Upper lobe of left lung (tissue), 4 donors: ENCODE results near the gene GTPBP1.

Experiments
- CTCF ChIP-seq, 6 experiments: fragments of 450-650 bp in 4 of 6; fragments of 200-600 bp in 2 of 6; sonication (generic) in 2 of 6; IDR thresholded peaks; one replicate each; pipeline ENCODE4 v1.5.1; 2016 to 2019; ENCODE audit warnings: antibody characterized with exemption in 6 of 6
- EP300 ChIP-seq, 4 donors: sonication (generic); formaldehyde crosslinking; IDR thresholded peaks; one replicate each; pipeline ENCODE4 v1.5.1; 2017; ENCODE audit warnings: antibody characterized with exemption in 4 of 4, control low read depth in 2 of 4
- POLR2A ChIP-seq, 4 donors: fragments of 450-650 bp; IDR thresholded peaks; one replicate each; pipeline ENCODE4 v1.5.1; 2016 to 2017; ENCODE audit warnings: antibody characterized with exemption in 4 of 4, mild to moderate bottlenecking in 2 of 4
- POLR2AphosphoS5 ChIP-seq, 2 donors: sonication (generic); formaldehyde crosslinking; IDR thresholded peaks; one replicate each; pipeline ENCODE4 v1.5.1; 2017; ENCODE audit warnings: antibody characterized with exemption in 2 of 2

- TF ChIP-seq CTCF (IDR thresholded peaks at IDR 0.05) = no peak
- no peak for TF ChIP-seq POLR2A (IDR thresholded peaks at IDR 0.05)
- no peak for TF ChIP-seq POLR2AphosphoS5 (IDR thresholded peaks at IDR 0.05)
- TF ChIP-seq EP300 (IDR thresholded peaks at IDR 0.05) = no peak
These were observed 20.3 kb downstream of the GTPBP1 start for GRCh38 chr22:38725900-38726655.
